ENCODE results near the gene OR52I2. TPM values are rescaled to one million over a fixed set of nuclear protein-coding genes. Genes with fewer than 3 reads are reported as not detected.

Gene OR52I2
- total RNA-seq, 1 donor from 2014 or later = not detected

- no peaks in the 10 kb centered on the region for H3K36me3 Mint-ChIP-seq (ENCODE audit: low read depth)
- peaks cover 32% of the 10 kb centered on the region for H3K27me3 Mint-ChIP-seq (ENCODE audit: low read depth)
- DNase-seq (ENCODE audit: low spot score) = no peak
- no peaks in the 10 kb centered on the region for H3K9me3 Mint-ChIP-seq (ENCODE audit: low read depth)
- H3K27ac Mint-ChIP-seq (ENCODE audit: unreplicated experiment) = no peak overlapping the region
- TF ChIP-seq, protein P1, sequence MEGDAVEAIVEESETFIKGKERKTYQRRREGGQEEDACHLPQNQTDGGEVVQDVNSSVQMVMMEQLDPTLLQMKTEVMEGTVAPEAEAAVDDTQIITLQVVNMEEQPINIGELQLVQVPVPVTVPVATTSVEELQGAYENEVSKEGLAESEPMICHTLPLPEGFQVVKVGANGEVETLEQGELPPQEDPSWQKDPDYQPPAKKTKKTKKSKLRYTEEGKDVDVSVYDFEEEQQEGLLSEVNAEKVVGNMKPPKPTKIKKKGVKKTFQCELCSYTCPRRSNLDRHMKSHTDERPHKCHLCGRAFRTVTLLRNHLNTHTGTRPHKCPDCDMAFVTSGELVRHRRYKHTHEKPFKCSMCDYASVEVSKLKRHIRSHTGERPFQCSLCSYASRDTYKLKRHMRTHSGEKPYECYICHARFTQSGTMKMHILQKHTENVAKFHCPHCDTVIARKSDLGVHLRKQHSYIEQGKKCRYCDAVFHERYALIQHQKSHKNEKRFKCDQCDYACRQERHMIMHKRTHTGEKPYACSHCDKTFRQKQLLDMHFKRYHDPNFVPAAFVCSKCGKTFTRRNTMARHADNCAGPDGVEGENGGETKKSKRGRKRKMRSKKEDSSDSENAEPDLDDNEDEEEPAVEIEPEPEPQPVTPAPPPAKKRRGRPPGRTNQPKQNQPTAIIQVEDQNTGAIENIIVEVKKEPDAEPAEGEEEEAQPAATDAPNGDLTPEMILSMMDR (IDR thresholded peaks at IDR 0.05) = no peak
- H3K4me1 Mint-ChIP-seq (ENCODE audit: low read depth) = no peaks in the 10 kb centered on the region
- no peak overlapping the region for H3K4me3 Mint-ChIP-seq (ENCODE audit: unreplicated experiment)
These were observed 38.0 kb downstream of the OR52I2 start for GRCh38 chr11:4619514-4619913.

- Mint-ChIP-seq H3K27me3 (ENCODE audit: low read depth) (peaks cover 46% of the 10 kb centered on the region), H3K4me1 (ENCODE audit: low read depth) (no peaks in the 10 kb centered on the region), H3K9me3 (ENCODE audit: low read depth) (peaks cover 8% of the 10 kb centered on the region), H3K4me3 (ENCODE audit: unreplicated experiment) (no peak overlapping the region), H3K36me3 (ENCODE audit: low read depth) (peaks cover 2% of the 10 kb centered on the region), H3K27ac (ENCODE audit: unreplicated experiment) (no peak overlapping the region)
- TF ChIP-seq, protein P1 (IDR thresholded peaks at IDR 0.05) = peak; percentile 88
- no peak for DNase-seq (ENCODE audit: low spot score)
These were observed 44.9 kb downstream of the OR52I2 start for GRCh38 chr11:4626207-4627099.

DNA sequence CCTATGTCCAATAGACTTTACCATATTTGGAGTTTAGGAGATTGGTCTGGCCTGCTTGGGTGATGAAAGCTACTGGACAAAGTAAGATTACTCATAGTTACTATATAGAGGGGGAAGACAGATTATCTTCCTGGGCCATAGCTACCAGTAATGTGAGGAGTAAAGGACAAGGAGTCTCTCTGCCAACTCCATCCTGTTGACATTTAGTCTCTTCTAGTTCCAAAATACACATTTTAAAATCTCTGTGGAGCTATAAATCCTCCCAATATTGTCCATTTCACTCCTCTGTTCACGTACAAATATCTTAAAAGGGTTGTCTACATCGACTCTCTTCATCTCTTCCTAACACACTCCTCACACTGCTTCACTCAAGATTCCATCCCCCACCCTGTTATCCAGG, 54.6 kb downstream of the OR52I2 start:
- TF ChIP-seq, protein P1 (IDR thresholded peaks at IDR 0.05) = no peak
- H3K36me3 Mint-ChIP-seq (ENCODE audit: low read depth) = peaks cover 3% of the 10 kb centered on the region
- H3K27me3 Mint-ChIP-seq (ENCODE audit: low read depth) = peaks cover 14% of the 10 kb centered on the region
- peaks cover 4% of the 10 kb centered on the region for H3K9me3 Mint-ChIP-seq (ENCODE audit: low read depth)
- H3K4me1 Mint-ChIP-seq (ENCODE audit: low read depth) = peaks cover under 1% of the 10 kb centered on the region
- no peak for DNase-seq (ENCODE audit: low spot score)
- H3K27ac Mint-ChIP-seq (ENCODE audit: unreplicated experiment) = no peak overlapping the region
- no peak overlapping the region for H3K4me3 Mint-ChIP-seq (ENCODE audit: unreplicated experiment)

DNA sequence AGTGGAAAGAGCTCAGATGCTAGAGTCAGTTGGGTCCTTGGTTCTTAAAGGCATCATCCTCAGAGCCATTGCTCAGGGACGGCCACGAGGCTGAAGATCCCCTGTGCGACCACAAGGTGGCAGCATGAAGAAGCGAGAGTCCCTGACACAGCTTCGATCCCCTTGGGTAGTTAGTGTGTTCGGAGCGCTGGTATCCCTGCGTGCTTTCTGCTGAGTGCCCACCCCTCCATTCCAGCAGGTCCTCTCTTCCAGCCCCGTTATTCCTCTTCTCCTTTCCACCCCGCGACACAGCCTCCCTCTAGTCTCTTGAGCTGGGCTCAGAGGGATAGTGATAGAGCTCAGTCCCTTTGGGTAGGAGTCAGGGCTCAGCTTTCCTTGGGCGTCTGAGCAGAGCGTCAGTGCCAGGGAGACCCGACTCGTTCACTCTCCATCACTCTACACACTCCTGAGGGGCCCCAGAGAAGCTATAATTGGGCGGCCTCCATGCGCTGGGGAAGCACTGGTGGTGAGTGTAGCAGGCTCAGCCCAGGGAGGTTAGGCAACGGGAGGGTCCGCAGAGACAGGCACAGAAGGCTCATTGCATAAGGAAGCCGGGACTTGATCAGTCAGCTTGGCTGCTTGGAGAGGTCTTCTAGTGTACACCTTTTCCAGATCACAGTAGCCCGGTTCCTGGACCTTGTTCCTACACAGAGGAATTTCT, 55.6 kb downstream of the OR52I2 start, which contains the start of gene OR51D1:
TSS of gene OR51D1 (plus strand) at position 516 of the 700 bp plus-strand sequence. CDS start 2,314 bp downstream, outside the sequence.
- DNase-seq (ENCODE audit: low spot score) = no peak
- Mint-ChIP-seq H3K36me3 (ENCODE audit: low read depth) (no peaks in the 10 kb centered on the region), H3K4me1 (ENCODE audit: low read depth) (peaks cover 11% of the 10 kb centered on the region), H3K9me3 (ENCODE audit: low read depth) (no peaks in the 10 kb centered on the region), H3K27ac (ENCODE audit: unreplicated experiment) (no peak within 1 kb of the TSS), H3K4me3 (ENCODE audit: unreplicated experiment) (no peak within 1 kb of the TSS), H3K27me3 (ENCODE audit: low read depth) (peaks cover 5% of the 10 kb centered on the region)
- TF ChIP-seq, protein P1 (IDR thresholded peaks at IDR 0.05) = peak; percentile 95

DNA sequence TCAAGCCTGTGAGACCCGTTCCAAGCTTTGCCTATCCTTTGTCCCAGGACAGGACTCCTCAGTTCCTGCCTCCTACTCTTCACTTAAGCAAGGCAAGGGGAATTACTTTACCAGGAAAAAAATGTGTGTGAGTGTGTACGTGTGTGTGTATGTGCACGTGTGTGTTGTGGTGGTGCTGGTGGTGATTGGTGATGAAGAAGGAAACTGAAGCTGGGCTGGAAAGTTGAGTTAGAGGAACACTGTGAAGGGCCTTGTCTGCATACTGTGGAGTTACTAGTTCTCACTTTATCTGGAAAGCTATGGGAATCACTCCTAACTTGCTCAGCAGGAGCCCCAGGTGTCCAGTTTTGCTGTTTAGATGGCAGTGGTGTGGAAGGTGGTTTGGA, 56.1 kb downstream of the OR52I2 start:
- Mint-ChIP-seq H3K27ac (ENCODE audit: unreplicated experiment) (no peak overlapping the region), H3K9me3 (ENCODE audit: low read depth) (no peaks in the 10 kb centered on the region), H3K4me1 (ENCODE audit: low read depth) (peaks cover 16% of the 10 kb centered on the region), H3K4me3 (ENCODE audit: unreplicated experiment) (no peak overlapping the region), H3K27me3 (ENCODE audit: low read depth) (peaks cover 4% of the 10 kb centered on the region), H3K36me3 (ENCODE audit: low read depth) (no peaks in the 10 kb centered on the region)
- TF ChIP-seq, protein P1 (IDR thresholded peaks at IDR 0.05) = no peak
- no peak for DNase-seq (ENCODE audit: low spot score)

All from chondrocyte (in vitro differentiated cells).